HL-60/S4 treated with phorbol 12-myristate 13-acetate at 8.2 ng/mL for 4 days and 3 days (cell line): ENCODE measurements around the gene ATF2.
"Not testable (repeated sequence)": the region's sequence is repeated elsewhere in the genome, so short reads cannot be mapped to it uniquely, and the experiment has no call there.

ENCODE experiments used
- in situ Hi-C: fragments of 300-500 bp; cut with MboI; formaldehyde crosslinking; loops from 2 replicates; pipeline ENCODE4 v1.15.0; 2022; ENCODE audit warnings: low sequenced_read_pairs

Gene ATF2

GRCh38 chr2:175101514-175101913, 66.5 kb downstream of the ATF2 start:
- in situ Hi-C loops = no loop called here

GRCh38 chr2:175097297-175097696, 70.7 kb downstream of the ATF2 start:
- in situ Hi-C loops = no loop called here

- in situ Hi-C loops = not testable (repeated sequence)
Measured at GRCh38 chr2:175084117-175084516, 83.9 kb downstream of the ATF2 start.

- in situ Hi-C loops = no loop called here
Measured at GRCh38 chr2:175080479-175080878, 87.5 kb downstream of the ATF2 start.

GRCh38 chr2:175076272-175076671, 91.7 kb downstream of the ATF2 start:
- in situ Hi-C loops = no loop called here

GRCh38 chr2:175074478-175074877, 93.5 kb downstream of the ATF2 start:
- in situ Hi-C loops = no loop called here

GRCh38 chr2:175068534-175068933, 99.5 kb downstream of the ATF2 start:
- in situ Hi-C loops = no loop called here

- in situ Hi-C loops = no loop called here
Measured at GRCh38 chr2:175066411-175066810, 101.6 kb downstream of the ATF2 start.

GRCh38 chr2:175064797-175065196, 103.2 kb downstream of the ATF2 start:
- in situ Hi-C loops = no loop called here

GRCh38 chr2:175063741-175064140, 104.3 kb downstream of the ATF2 start:
- in situ Hi-C loops = no loop called here

- in situ Hi-C loops = no loop called here
Measured at GRCh38 chr2:175062787-175063585, 105.0 kb downstream of the ATF2 start.

GRCh38 chr2:175057078-175057685, 110.8 kb downstream of the ATF2 start:
- in situ Hi-C loops = no loop called here

- in situ Hi-C loops = no loop called here
Measured at GRCh38 chr2:175055993-175056392, 112.0 kb downstream of the ATF2 start.

- in situ Hi-C loops = no loop called here
Measured at GRCh38 chr2:175054340-175054739, 113.7 kb downstream of the ATF2 start.

GRCh38 chr2:175049661-175050060, 118.3 kb downstream of the ATF2 start:
- in situ Hi-C loops = no loop called here

GRCh38 chr2:175048275-175048674, 119.7 kb downstream of the ATF2 start:
- in situ Hi-C loops = no loop called here

- in situ Hi-C loops = no loop called here
Measured at GRCh38 chr2:175039490-175039889, 128.5 kb downstream of the ATF2 start.

GRCh38 chr2:175039031-175039430, 129.0 kb downstream of the ATF2 start:
- in situ Hi-C loops = no loop called here

- in situ Hi-C loops = no loop called here
Measured at GRCh38 chr2:175037941-175038340, 130.1 kb downstream of the ATF2 start.

GRCh38 chr2:175036582-175037018, 131.4 kb downstream of the ATF2 start:
- in situ Hi-C loops = no loop called here

GRCh38 chr2:175035806-175036205, 132.2 kb downstream of the ATF2 start:
- in situ Hi-C loops = no loop called here

- in situ Hi-C loops = no loop called here
Measured at GRCh38 chr2:175034716-175035115, 133.3 kb downstream of the ATF2 start.
